ENCODE results near the gene EEF1A1.

- TF ChIP-seq CTCF (conservative IDR thresholded peaks at IDR 0.05; ENCODE audit: low read depth, low read length) (no peak), EZH2 (IDR thresholded peaks at IDR 0.05; ENCODE audit: low read length, unreplicated experiment) (no peak)
Measured at GRCh38 chr6:73514746-73515110, 6.1 kb downstream of the EEF1A1 start.
